Measurements from ENCODE around the gene CTBP1.

- TF ChIP-seq CTCF (IDR thresholded peaks at IDR 0.05; ENCODE audit: low read length) = no peak
- TF ChIP-seq EZH2 (IDR thresholded peaks at IDR 0.05; ENCODE audit: borderline replicate concordance, low read length) = no peak
These were observed 7.4 kb downstream of the CTBP1 start for GRCh38 chr4:1241466-1241935.

Measured in OCI-LY1 (cell line).